Activated T-cell treated with anti-CD3 and anti-CD28 coated beads for 24 hours (primary cell): Measurements from ENCODE around the gene FBXL17.

Experiments used
- DNase-seq: peaks from one replicate; pipeline ENCODE4 v3.0.0-alpha.2; 2020; ENCODE audit warnings: low read depth

The FBXL17 gene

DNA sequence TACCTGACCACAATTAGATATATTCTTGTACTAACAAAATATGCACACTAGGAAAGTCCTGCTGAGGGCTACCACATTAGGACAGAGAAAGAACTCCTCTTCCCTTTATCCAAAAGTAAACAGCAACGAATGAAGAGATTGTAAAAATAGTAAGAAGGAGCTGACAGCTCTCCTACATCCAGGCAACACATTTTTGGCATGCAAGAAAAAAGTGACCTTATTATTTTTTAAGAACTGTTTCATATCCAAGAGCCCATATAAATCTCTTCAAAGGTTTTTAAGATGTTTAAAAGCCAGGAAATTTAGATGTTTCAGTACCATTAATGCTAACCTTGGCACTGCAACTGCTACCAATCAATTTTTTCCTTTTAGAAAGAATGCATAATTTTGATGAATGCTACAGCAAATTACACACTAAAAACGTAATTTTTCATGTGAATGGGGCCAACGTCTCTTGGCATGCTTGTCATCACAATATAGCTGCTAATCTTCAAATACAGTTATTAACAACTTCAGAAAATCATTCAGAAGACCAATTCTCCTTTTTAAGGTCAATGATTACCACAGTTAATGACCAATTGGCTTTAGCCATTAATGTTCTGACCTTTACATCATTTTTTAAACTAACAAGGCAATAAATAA, 132.0 kb downstream of the FBXL17 start:
- DNase-seq, result no peak

DNA sequence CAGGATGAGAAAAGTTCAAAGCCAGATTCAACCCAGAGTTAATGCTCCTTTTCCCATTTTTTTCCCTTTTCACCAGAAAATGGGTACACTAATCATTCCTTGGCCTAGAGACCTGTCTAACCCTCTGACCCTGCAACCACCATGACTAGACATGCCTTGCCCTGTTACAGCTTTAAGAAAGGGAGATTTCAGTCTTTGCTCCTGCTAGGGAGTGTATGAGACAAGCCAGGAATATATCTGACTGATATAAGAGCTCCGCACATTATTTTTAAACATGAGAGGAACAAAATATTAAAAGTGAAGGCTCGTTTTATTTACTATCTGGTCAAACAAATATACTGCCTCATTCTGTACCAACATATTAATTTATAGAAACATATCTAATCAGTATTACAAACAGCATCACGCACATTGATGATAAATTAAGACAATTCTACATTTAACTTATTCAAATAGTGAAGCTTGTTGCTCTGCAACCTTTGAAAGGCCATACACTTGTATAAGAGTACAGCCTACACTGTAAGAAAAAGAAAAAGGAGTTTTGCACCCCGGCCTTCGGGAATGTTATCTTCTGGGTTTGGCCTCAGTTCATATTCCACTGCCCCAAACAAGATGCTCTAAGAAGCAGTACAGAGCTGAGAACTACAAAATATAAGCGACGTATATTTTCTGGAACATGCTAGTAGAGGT, 132.7 kb downstream of the FBXL17 start:
- no peak for DNase-seq

DNA sequence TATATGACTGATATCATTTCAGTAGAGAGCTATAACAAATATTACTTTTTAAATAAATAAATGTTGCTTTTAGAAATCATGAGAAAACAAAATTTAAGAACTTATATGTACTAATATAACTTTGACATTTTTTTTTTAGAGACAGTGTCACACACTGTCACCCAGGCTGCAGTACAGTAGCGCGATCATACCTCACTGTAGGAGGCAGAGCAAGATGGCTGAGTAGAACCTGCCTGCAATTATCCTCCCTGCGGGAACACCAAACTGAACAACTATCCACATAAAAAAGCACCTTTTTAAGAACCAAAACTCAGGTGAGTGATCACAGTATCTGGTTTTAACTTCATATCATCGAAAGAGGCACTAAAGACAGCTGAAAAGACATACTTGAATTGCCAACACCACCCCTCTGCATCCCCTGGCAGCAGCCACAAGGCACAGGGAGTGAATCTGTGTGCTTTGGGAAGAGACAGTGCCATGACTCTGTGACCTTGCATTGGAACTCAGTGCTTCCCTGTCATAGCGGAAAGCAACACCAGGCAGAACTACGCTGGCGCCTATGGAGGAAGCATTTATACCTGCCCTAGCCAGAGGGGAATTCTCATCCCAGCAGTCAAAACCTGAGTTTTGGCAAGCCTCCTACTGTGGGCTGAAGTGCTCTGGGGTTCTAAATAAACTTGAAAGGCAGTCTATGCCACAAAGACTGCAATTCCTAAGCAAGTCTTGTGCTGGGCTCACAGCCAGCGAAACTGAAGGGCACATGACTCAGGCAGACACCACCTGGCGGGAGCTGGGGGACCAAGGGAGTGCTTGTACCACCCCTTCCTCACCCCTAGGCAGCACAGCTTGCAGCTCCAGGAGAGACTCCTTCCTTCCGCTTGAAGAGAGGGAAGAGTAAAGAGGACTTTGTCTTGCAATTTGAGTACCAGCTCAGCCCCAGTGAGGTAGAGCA, 142.7 kb downstream of the FBXL17 start:
- no peak for DNase-seq

DNA sequence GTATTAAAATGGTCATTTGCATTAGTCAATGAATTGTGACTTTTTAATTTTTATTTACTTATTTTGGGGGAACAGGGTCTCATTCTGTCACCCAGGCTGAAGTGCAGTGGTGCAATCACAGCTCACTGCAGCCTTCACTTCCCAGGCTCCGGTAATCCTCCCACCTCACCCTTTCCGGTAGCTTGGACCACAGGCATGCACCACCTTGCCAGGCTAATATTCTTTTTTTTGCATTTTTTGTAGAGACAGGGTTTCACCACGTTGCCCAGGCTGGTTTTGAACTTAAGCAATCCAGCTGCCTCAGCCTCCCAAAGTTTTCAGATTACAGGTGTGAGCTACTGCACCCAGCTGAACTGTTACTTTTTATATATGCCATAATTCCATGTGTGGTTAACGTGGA, 143.4 kb downstream of the FBXL17 start:
- no peak for DNase-seq

DNA sequence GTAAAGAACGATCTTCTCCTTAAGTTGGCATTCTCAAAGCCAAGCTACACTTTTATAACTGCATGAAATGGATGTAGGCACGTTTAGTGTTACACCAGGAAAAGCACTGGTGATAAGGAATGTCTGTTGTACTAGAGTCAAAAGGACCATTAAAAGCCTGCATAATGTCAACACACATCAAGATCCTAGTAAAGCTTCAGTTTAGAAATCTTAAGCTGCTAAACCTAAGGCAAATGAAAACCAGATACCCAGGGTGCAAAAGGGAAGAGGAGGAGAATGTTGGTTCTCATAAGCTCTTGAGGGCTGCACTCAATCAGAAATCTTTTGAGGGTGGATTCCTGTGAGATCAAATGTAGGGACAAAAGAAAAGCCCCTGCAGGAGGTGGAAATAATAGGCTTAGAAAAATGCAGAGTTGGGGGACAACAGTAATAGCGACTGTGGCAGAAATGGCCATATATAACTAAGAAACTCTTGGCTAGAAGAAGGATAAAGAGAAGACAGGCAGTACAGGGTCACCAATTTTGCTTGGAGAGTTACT, 148.2 kb downstream of the FBXL17 start:
- no peak for DNase-seq

DNA sequence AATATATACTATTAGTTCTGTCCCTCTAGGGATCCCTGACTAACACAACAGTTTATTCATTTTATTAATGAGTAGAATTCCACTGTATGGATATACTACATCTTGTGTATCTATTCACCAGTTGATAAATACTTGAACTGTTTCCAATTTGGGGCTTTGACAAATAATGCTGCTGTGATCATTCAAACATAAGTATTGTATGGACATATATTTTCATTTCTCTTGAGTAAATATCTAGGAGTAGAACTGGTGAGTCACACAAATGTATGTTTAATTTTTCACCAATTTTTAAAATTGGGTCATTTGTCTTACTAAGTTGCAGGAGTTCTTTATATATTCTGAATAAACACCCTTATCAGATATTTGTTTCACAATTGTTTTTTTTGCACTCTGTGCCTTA, 149.1 kb downstream of the FBXL17 start:
- no peak for DNase-seq

DNA sequence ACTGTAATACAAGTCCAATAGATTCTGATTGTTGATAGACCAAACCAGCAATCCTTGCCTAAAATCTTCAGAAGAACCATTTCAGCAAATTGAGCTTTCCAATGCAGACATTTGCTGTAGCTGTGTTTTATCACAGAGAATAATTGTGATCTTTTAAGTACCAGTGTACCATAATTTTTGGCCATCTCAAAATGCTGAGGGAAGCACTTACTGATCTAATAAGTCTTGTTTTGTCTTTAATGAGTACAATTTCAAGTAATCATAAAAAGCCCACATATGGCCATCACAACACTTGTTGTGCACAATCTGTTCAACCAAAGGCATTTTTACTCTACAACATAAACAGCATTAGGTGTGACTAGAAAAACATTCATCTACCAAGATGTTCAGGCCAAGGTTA, 159.9 kb downstream of the FBXL17 start:
- DNase-seq, result no peak

DNA sequence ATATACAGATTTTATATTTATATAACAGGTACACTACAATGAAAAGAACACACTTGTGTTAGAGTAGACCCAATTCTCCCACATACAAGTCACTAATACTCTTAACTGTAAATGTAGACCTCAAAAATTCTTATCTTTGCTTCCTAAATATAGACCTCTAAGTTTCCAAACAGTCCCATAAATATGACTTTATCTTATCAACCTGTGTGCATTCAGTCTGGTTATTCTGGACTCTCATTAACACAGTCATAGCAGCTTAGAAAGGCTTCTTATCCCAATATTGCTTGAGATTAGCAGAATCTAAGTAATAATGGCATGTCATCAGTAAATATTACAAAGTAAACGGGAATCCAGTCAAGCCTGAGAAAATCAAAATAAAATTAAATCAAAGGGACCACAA, 161.1 kb downstream of the FBXL17 start:
- no peak for DNase-seq

DNA sequence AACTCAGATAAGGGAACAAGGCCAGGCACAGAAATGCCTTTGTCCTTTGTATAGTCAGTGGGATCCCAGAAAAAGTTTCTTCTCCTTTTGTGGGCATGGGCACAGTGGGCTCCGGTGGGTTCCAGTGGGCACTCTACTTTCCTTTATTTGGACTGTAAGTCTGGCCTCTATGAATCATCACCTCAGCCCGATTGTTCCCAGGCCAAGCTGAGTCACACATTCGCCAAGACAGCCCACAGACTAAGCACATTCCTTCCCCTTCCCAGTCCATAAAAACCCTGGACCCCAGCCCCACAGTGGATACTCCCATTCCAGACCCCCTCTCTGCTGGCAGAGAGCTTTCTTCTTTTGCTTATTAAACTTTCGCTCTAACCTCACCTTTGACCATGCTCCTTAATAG, 165.0 kb downstream of the FBXL17 start:
- no peak for DNase-seq

DNA sequence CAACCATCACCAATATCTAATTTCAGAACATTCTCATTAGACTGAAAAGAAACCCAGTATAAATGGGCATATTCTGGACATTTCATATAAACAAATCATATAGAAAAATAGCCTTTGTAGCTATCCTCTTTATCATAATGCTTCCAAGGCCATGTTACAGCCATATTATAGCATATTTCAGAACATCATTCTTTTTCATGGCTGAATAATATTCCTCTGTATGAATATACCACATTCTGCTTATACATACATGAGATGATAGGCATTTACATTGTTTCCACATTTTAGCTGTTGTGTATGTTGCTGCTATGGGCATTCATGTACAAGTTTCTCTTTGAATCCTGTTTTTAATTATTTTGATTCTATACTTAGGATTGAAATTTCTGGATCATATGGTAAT, 167.0 kb downstream of the FBXL17 start:
- DNase-seq, result no peak

DNA sequence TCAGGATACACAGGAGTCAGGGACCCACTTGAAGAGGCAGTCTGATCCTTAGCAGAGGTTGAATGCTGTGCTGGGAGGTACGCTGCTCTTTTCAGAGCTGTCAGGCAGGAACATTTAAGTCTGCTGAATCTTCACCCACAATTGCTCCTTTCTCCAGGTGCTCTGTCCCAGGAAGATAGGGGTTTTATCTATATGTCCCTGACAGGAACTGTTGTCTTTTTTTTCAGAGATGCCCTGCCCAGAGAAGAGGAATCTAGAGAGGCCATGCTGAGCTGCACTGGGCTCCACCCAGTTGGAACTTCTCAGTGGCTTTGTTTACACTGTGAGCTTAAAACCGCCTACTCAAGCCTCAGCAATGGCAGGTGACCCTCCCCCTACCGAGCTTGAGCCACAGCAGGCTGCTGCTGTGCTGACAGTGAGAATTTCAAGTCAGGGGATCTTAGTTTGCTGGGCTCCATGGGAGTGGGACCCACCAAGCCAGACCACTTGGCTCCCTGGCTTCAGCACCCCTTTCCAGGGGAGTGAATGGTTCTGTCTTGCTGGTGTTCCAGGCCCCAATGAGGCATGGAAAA, 169.0 kb downstream of the FBXL17 start:
- no peak for DNase-seq

DNA sequence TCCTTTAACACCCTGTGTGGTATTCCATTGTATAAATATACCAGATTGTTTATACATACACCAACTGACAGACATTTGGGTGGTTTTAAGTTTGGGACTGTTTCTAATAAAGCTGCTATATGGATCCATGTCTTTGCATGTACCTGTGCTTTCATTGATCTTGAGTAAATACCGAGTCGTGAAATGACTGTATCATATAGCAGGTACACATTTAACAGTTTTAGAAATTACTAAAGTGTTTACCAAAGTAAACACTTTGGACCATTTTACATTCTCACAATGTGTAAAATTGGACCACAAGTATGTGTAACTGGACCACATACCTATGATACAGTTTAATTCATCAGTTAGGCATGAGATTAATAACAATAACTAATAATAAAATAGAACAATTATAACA, 175.2 kb downstream of the FBXL17 start:
- DNase-seq, result no peak

DNA sequence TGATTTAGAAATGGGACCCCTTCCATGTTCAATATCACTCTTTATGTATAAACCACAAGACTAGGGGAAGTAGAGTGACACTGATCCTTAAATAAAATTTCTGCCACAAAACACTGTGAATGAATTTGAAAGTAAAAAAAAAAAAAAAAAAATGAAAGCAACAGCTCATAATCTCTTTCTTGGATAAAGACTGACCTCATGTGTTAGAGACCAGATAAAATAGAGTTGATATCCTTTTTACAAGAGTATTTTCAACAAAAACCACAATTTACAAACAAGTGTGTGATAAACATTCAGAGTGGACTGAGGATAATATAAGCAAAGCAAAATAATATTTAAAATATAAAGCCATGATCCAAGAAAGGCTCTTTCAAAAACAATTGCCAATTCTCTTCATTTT, 180.2 kb downstream of the FBXL17 start:
- no peak for DNase-seq

DNA sequence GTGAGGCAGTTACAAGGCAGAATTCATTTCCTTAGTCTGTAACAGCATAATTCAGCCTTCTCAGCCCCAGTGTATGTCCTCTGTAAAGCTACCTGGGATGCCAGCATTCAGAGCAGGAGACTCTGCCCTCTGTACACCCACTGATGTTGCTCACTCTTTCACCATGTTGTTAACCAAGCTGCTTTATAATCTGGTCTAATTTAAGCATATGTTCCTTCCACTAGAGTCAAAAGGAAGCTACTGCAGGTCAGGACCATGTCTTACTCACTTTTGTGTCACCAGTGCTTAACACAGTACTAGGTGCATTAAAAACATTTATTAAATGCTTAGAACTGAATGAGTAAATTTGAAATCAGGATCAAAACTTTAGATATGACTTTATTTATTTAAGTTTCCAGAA, 185.6 kb downstream of the FBXL17 start:
- DNase-seq, result no peak

DNA sequence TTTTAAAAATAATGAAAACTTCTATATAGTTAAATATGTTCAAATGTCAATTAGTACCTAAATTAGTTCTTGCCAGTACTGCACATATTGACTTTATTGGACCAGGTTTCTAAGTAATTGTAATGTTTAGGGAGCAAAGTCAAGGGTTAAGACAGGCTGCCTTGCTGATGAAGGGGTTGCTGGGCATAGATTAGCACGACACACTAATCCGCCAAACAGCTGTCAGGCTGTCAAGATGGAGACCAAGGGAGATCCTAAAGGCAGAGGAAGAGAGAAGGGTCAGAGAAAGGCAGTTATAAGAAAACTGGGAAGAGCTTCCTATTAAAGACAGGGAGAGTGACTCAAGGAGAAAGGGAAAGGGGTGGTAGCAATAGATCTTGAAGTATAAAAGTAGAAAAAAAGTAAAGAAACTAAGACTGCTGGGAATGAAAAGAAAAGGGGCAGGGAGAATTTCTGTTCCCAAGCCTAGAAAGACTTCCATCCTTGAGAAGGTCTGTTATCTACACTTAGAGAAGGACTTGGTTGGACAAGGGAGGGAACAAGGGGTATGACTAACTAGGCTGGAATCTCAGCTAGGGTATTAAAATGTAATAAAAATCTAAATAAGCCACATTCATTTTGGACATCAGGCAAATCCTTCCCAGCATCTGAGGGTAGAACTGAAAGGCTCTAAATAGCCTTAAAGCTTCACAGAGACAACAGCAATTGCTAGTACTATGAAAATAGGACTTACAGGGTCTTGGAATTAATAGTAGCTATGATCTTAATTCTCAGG, 188.7 kb downstream of the FBXL17 start:
- DNase-seq, result no peak

DNA sequence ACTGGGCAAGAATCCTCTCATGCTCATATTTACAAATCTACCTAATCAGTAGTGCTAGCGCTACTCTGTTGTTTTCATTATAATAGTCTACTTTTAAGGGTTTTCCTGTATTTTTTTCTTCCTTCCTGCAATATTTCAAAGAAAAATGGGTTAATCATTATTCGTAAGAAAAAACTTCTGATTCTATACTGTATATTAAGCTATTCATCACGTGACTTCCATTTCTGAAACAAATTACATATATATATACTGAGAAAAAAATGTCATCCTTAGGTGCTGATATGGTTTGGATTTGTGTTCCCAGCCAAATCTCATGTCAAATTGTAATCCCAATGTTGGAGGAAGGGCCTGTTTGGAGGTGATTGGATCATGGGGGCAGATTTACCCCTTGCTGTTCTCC, 197.0 kb downstream of the FBXL17 start:
- DNase-seq, result no peak

DNA sequence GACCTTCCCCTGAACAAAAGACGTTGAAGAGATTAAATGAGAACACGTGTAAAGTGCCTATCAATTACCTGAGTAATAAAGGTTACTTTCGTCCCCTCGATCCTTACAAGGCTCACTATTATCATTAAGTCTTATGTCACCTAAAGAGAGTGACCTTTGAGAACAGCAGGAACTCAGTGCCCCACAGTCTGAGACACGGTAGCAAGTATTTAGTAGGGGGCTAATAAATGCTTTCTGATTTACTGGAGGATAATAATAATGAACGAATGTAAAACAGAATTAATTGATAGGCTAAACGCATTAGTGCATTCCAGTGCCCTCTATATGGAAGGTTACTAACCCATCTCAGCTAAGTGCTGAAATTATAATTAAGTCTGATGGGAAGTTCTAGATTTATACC, 199.9 kb downstream of the FBXL17 start:
- no peak for DNase-seq

DNA sequence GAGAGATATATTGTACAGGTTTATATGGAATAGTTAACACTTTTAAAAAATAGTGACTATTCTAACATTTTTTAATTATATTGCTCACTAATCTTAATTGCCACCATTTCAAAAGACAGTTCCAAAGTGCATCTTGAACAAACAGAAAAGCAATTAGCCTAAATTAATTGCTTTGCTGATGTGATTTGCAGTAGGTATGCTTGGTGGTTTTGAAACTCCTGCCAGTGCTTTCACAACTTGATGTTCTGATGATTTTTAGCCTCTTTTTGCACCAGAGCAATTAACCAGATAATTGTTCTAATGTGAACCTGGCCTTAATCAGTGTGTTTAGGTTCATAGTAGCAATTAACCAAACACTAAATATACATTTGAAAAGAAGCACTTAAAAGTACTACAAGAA, 207.6 kb downstream of the FBXL17 start:
- no peak for DNase-seq

DNA sequence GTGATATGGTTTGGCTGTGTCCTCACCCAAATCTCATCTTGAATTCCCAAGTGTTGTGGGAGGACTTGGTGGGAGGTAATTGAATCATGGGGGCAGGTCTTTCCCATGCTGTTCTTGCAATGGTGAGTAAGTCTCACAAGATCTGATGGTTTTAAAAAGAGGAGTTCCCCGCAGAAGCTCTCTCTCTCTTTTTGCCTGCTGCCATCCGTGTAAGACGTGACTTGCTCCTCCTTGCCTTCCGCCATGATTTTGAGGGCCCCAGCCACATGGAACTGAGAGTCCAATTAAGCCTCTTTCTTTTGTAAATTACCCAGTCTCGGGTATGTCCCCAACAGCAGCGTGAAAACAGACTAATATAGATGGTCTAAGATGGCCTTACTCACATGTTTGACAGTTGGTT, 210.1 kb downstream of the FBXL17 start:
- no peak for DNase-seq

DNA sequence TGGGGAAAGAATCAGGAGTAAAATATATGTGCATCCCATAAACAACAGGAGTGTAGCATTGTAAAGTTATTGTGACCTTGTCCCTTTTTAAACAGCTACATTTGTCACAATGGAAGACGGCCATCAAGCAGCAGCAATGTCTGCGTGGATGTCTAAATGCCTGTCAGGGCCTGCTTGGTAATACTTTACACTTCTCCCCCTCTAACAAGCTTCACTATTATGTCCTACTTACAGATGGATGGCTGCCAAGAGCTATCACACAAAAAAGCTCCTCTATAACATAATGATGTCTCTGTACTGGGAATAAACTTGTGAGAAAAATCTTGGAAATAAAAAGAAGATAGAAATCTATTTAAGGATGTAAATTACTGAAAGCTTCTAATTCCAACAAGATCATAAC, 213.0 kb downstream of the FBXL17 start:
- no peak for DNase-seq

DNA sequence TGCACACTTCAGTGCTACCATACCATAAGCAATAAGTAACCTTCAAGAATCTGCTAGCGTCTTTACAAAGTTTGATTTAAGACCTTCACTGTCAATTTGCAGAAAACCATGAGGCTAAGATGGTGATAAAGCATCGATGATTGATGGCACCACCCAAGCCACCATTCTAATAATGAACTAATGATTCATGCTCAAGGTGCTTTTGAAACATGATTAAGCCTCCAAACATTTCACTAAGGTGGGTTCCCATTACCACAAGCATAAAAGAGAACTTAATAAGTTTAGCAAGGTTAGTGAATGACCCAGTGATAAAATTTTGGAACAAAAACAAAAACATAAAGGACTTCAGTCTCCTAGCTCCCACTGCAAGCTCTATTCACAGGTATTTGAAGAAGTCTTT, 214.7 kb downstream of the FBXL17 start:
- no peak for DNase-seq

DNA sequence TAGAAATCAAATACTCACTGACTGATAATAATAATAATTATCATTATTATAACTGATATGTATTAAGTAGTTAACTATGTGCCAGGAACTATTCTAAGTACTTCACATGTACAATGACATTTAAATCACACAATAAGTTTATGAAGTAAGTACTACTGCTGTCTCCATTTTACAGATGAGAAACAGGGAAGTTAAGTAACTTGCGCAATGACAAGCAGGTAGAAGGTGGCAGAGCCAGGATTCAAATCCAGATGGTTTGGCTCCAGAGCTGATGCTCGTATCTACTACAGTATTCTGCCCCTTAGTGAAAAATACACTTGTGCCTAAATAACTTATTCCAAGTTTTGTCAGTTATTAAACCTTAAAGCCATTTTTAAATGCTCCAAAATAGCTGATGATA, 217.3 kb downstream of the FBXL17 start:
- no peak for DNase-seq
